Stimulated activated CD4-positive, alpha-beta T cell treated with anti-CD3 and anti-CD28 coated beads, TNF-alpha, amount 100 ng/mL, for 1 hour (primary cell): ENCODE measurements around the gene ATF3.

Source experiments
- DNase-seq, 3 donors: peaks; one replicate each; pipeline ENCODE4 v3.0.0-alpha.2; 2020; ENCODE audit warnings: low read depth in 3 of 3, low spot score in 1 of 3

The ATF3 gene

GRCh38 chr1:212607913-212608391 lies 609 bp upstream of the ATF3 start:
- DNase-seq = peak in 1 of 3 donors; percentile 6

- DNase-seq = peak in 1 of 3 donors; percentile 40
Observed at GRCh38 chr1:212608959-212609700, 569 bp downstream of the ATF3 start.

GRCh38 chr1:212609701-212610574 lies 1.4 kb downstream of the ATF3 start:
- no peak for DNase-seq

GRCh38 chr1:212610575-212610967 lies 2.0 kb downstream of the ATF3 start:
- DNase-seq = no peak

GRCh38 chr1:212611000-212611948 lies 2.7 kb downstream of the ATF3 start:
- no peak for DNase-seq

- no peak for DNase-seq
Observed at GRCh38 chr1:212612041-212612961, 3.7 kb downstream of the ATF3 start.

GRCh38 chr1:212613440-212614335 lies 5.1 kb downstream of the ATF3 start:
- no peak for DNase-seq

GRCh38 chr1:212614453-212615200 lies 6.1 kb downstream of the ATF3 start:
- DNase-seq = no peak

GRCh38 chr1:212615201-212615470 lies 6.6 kb downstream of the ATF3 start:
- DNase-seq = no peak

- no peak for DNase-seq
Observed at GRCh38 chr1:212618466-212619210, 10.1 kb downstream of the ATF3 start.

- DNase-seq = no peak
Observed at GRCh38 chr1:212620293-212620692, 11.7 kb downstream of the ATF3 start.

GRCh38 chr1:212621043-212621948 lies 12.7 kb downstream of the ATF3 start:
- DNase-seq = no peak

GRCh38 chr1:212621949-212622305 lies 13.4 kb downstream of the ATF3 start:
- DNase-seq = no peak

- DNase-seq = no peak
Observed at GRCh38 chr1:212622467-212622866, 13.9 kb downstream of the ATF3 start.

- no peak for DNase-seq
Observed at GRCh38 chr1:212622906-212623305, 14.3 kb downstream of the ATF3 start.

- DNase-seq = no peak
Observed at GRCh38 chr1:212623603-212624002, 15.0 kb downstream of the ATF3 start.

GRCh38 chr1:212624976-212625501 lies 16.5 kb downstream of the ATF3 start:
- DNase-seq = no peak
